ENCODE measurements around the gene RBM42. TPM values are rescaled to one million over a fixed set of nuclear protein-coding genes. Genes with fewer than 3 reads are reported as not detected.

The RBM42 gene
- total RNA-seq (2022; extraction: Qiagen RNA extraction), result 142 to 206 TPM (median 203 TPM) in 5 replicates

GRCh38 chr19:35628565-35629331, at the start of gene RBM42:
RBM42 (plus strand) TSS chr19:35629036; CDS start chr19:35629154, 118 bp downstream.

GRCh38 chr19:35585848-35586247, 43.0 kb upstream of the RBM42 start, which contains the start of gene PMIS2:
PMIS2 (plus strand) TSS chr19:35586173; CDS start chr19:35586260, 87 bp downstream.

GRCh38 chr19:35612559-35613321, 16.1 kb upstream of the RBM42 start, which contains the start of gene HAUS5:
HAUS5 (plus strand) TSS chr19:35612735; CDS start chr19:35612795, 60 bp downstream.

GRCh38 chr19:35641515-35642151, 12.8 kb downstream of the RBM42 start, which contains the start of gene ETV2:
ETV2 (plus strand) TSS chr19:35641745; CDS start chr19:35642461, 716 bp downstream.

GRCh38 chr19:35648017-35648961, 19.5 kb downstream of the RBM42 start, which contains the start of gene COX6B1:
COX6B1 (plus strand) TSS chr19:35648323; CDS start chr19:35651244, 2,921 bp downstream.

GRCh38 chr19:35666251-35666913, 37.5 kb downstream of the RBM42 start, which contains the start of gene UPK1A:
UPK1A (plus strand) TSS chr19:35666517; CDS start chr19:35666813, 296 bp downstream.

Other genes with a start within 250 kb of the RBM42 start
- 0.03 to 0.06 TPM (median 0.04 TPM) in 4 of 5 replicates, not detected in the other for gene FFAR2, start 180.8 kb upstream of the RBM42 start, total RNA-seq (2022; extraction: Qiagen RNA extraction)
- not detected in 5 replicates for gene KRTDAP, start 138.6 kb upstream of the RBM42 start, total RNA-seq (2022; extraction: Qiagen RNA extraction)
- gene DMKN, start 115.4 kb upstream of the RBM42 start, total RNA-seq (2022; extraction: Qiagen RNA extraction), result 31.6 to 41.1 TPM (median 36.7 TPM) in 5 replicates
- 2.9 to 4.4 TPM (median 3.9 TPM) in 5 replicates for gene SBSN, start 100.7 kb upstream of the RBM42 start, total RNA-seq (2022; extraction: Qiagen RNA extraction)
- gene GAPDHS, start 95.6 kb upstream of the RBM42 start, total RNA-seq (2022; extraction: Qiagen RNA extraction), result 0.07 to 0.26 TPM (median 0.09 TPM) in 5 replicates
- 352 to 413 TPM (median 378 TPM) in 5 replicates for gene TMEM147, start 83.4 kb upstream of the RBM42 start, total RNA-seq (2022; extraction: Qiagen RNA extraction)
- gene ATP4A, start 65.4 kb upstream of the RBM42 start, total RNA-seq (2022; extraction: Qiagen RNA extraction), result 0.02 to 0.19 TPM (median 0.08 TPM) in 4 of 5 replicates, not detected in the other
- not detected in 5 replicates for gene PMIS2, start 42.9 kb upstream of the RBM42 start, total RNA-seq (2022; extraction: Qiagen RNA extraction)
- 10.6 to 18.6 TPM (median 15.8 TPM) in 5 replicates for gene HAUS5, start 16.3 kb upstream of the RBM42 start, total RNA-seq (2022; extraction: Qiagen RNA extraction)
- gene ETV2, start 12.7 kb downstream of the RBM42 start, total RNA-seq (2022; extraction: Qiagen RNA extraction), result 1.3 to 3.2 TPM (median 2.8 TPM) in 5 replicates
- gene COX6B1, start 19.3 kb downstream of the RBM42 start, total RNA-seq (2022; extraction: Qiagen RNA extraction), result 1,250 to 1,794 TPM (median 1,275 TPM) in 5 replicates
- gene UPK1A, start 37.5 kb downstream of the RBM42 start, total RNA-seq (2022; extraction: Qiagen RNA extraction), result 0.47 to 1.2 TPM (median 0.97 TPM) in 5 replicates
- not detected in 5 replicates for gene ZBTB32, start 75.5 kb downstream of the RBM42 start, total RNA-seq (2022; extraction: Qiagen RNA extraction)
- gene KMT2B, start 89.0 kb downstream of the RBM42 start, total RNA-seq (2022; extraction: Qiagen RNA extraction), result 35.9 to 63.5 TPM (median 60.7 TPM) in 5 replicates
- 9.6 to 14.5 TPM (median 11.2 TPM) in 5 replicates for gene IGFLR1, start 113.4 kb downstream of the RBM42 start, total RNA-seq (2022; extraction: Qiagen RNA extraction)
- gene U2AF1L4, start 116.4 kb downstream of the RBM42 start, total RNA-seq (2022; extraction: Qiagen RNA extraction), result 23.2 to 30.8 TPM (median 26.5 TPM) in 5 replicates
- 255 to 313 TPM (median 263 TPM) in 5 replicates for gene PSENEN, start 116.6 kb downstream of the RBM42 start, total RNA-seq (2022; extraction: Qiagen RNA extraction)
- gene LIN37, start 119.5 kb downstream of the RBM42 start, total RNA-seq (2022; extraction: Qiagen RNA extraction), result 19.1 to 28.1 TPM (median 22.8 TPM) in 5 replicates
- gene HSPB6, start 128.0 kb downstream of the RBM42 start, total RNA-seq (2022; extraction: Qiagen RNA extraction), result 0.24 to 0.39 TPM (median 0.34 TPM) in 4 of 5 replicates, not detected in the other
- gene PROSER3, start 129.1 kb downstream of the RBM42 start, total RNA-seq (2022; extraction: Qiagen RNA extraction), result 20.3 to 35.5 TPM (median 32.5 TPM) in 5 replicates
- 3.0 to 10.3 TPM (median 6.4 TPM) in 5 replicates for gene ARHGAP33, start 146.5 kb downstream of the RBM42 start, total RNA-seq (2022; extraction: Qiagen RNA extraction)
- gene PRODH2, start 183.8 kb downstream of the RBM42 start, total RNA-seq (2022; extraction: Qiagen RNA extraction), result 0.12 to 0.46 TPM (median 0.16 TPM) in 5 replicates
- gene NPHS1, start 223.5 kb downstream of the RBM42 start, total RNA-seq (2022; extraction: Qiagen RNA extraction), result 0.38 to 0.70 TPM (median 0.45 TPM) in 5 replicates
- gene KIRREL2, start 227.9 kb downstream of the RBM42 start, total RNA-seq (2022; extraction: Qiagen RNA extraction), result 0.37 to 0.65 TPM (median 0.52 TPM) in 5 replicates
- gene APLP1, start 239.5 kb downstream of the RBM42 start, total RNA-seq (2022; extraction: Qiagen RNA extraction), result 71.0 to 103 TPM (median 96.5 TPM) in 5 replicates